GM19193 (cell line): ENCODE results near the gene EVX1.

Source experiments
- POLR2A ChIP-seq: IDR thresholded peaks from 4 replicates; pipeline ENCODE4 v1.6.1; 2011; ENCODE audit not compliant: insufficient read depth, insufficient read length; ENCODE audit errors: extremely low read depth

The EVX1 gene

GRCh38 chr7:27240015-27240731 lies 2.4 kb upstream of the EVX1 start:
- no peak for TF ChIP-seq POLR2A

GRCh38 chr7:27241189-27242056 lies 1.2 kb upstream of the EVX1 start:
- no peak for TF ChIP-seq POLR2A

- no peak for TF ChIP-seq POLR2A
Observed at GRCh38 chr7:27242154-27242553, 448 bp upstream of the EVX1 start.

GRCh38 chr7:27243340-27244163 lies 950 bp downstream of the EVX1 start:
- TF ChIP-seq POLR2A = no peak

- no peak for TF ChIP-seq POLR2A
Observed at GRCh38 chr7:27244488-27245123, 2.0 kb downstream of the EVX1 start.

- no peak for TF ChIP-seq POLR2A
Observed at GRCh38 chr7:27245124-27245797, 2.7 kb downstream of the EVX1 start.

GRCh38 chr7:27245798-27246691 lies 3.4 kb downstream of the EVX1 start:
- TF ChIP-seq POLR2A = no peak

GRCh38 chr7:27247000-27247399 lies 4.4 kb downstream of the EVX1 start:
- TF ChIP-seq POLR2A = no peak

GRCh38 chr7:27247452-27248426 lies 5.1 kb downstream of the EVX1 start:
- TF ChIP-seq POLR2A = no peak

GRCh38 chr7:27248427-27248806 lies 5.8 kb downstream of the EVX1 start:
- no peak for TF ChIP-seq POLR2A

GRCh38 chr7:27248911-27249723 lies 6.5 kb downstream of the EVX1 start:
- no peak for TF ChIP-seq POLR2A
